Pancreas (tissue), 10 donors: ENCODE data around the gene WDR27. TPM values are rescaled to one million over a fixed set of nuclear protein-coding genes. Genes with fewer than 3 reads are reported as not detected.
A peak's percentile ranks its signal among the peaks of the same experiment; 100 is the strongest.

Source experiments
- ATAC-seq, 4 donors: fragments of 200-7000 bp; cut with Tn5 transposase; one replicate each; pipeline versions ENCODE4 v1.8.0 to v1.9.1; 2020; ENCODE audit warnings: mild to moderate bottlenecking in 4 of 4, moderate library complexity in 4 of 4
- DNase-seq, 6 donors: peaks; one replicate each; pipeline ENCODE4 v3.0.0-alpha.2; 2020
- FAIRE-seq: peaks from 2 replicates; lab custom pipeline; 2012; peaks lifted over from hg19 to GRCh38; lab: Jason Lieb, UNC
- H3K27ac ChIP-seq, 4 donors: fragments of 200-600 bp; sonication (generic); 1 replicate in 3 of 4; 2 replicates in 1 of 4; pipeline versions ENCODE4 v1.5.0 to v1.8.0; 2020
- H3K27me3 ChIP-seq, 4 donors: fragments of 200-600 bp; one replicate each; pipeline ENCODE4 v1.8.0; 2021
- H3K36me3 ChIP-seq, 3 donors: fragments of 200-600 bp; sonication (generic) in 1 of 3; one replicate each; pipeline versions ENCODE4 v1.5.0 to v1.8.0; 2020 to 2021
- H3K4me1 ChIP-seq, 3 donors: fragments of 200-600 bp; one replicate each; pipeline ENCODE4 v1.8.0; 2021
- H3K4me3 ChIP-seq, 4 donors: fragments of 200-600 bp; sonication (generic) in 2 of 4; one replicate each; pipeline versions ENCODE4 v1.5.0 to v1.8.0; 2020 to 2021
- H3K9me3 ChIP-seq, 4 donors: fragments of 200-600 bp; one replicate each; pipeline ENCODE4 v1.8.0; 2021
- CTCF ChIP-seq, 4 donors: fragments of 200-600 bp; sonication (generic) in 3 of 4; IDR thresholded peaks; one replicate each; pipeline versions ENCODE4 v1.5.0 to v1.8.0; 2021; ENCODE audit warnings: antibody characterized with exemption in 4 of 4
- WGBS, 2 donors: extraction: QIAGEN DNeasy Blood & Tissue Kit; methylation state at CpG; one replicate each; pipeline ENCODE4 v1.1.7; 2013; 5-methylcytosine and 5-hydroxymethylcytosine counted together
- intact Hi-C, 3 donors: fragments of 100-400 bp; cut with DNase I; formaldehyde crosslinking; loops; one replicate each; pipeline versions ENCODE4 v1.11.1 to v1.14.2; 2022
- polyA plus RNA-seq, 2 donors: library from polyadenylated mRNA; stranded (reverse); fragments of 200-250 nt; gene quantifications; one replicate each; pipeline ENCODE4 v1.2.3, GENCODE V29; 2013
- total RNA-seq, 6 donors: library from RNA; stranded (reverse); fragmentation: NEBNext Ultra II Directional in 4 of 6; extraction: Animal tissue kit (Norgen Biotek cat#: 25700) in 4 of 6; gene quantifications; one replicate each; pipeline versions ENCODE4 v1.2.1 to v1.2.4, GENCODE V29; 2021 to 2023
- donor health status: healthy with polysubstance abuse.
- donor health status: DM: no; HTN: no; CAD: no; lungs with moderate emphysema.
- donor health status: DM: no; HTN: no; CAD: no.
- donor health status: control.
- donor health status: control.
- donor health status: Bipolar disorder and iron deficiency.
- donor health status: DM: yes; HTN: yes; CAD: no.
- donor health status: DM: no; HTN: no; CAD: no.
- donor health status: DM: no; HTN: no; CAD: no.
- donor health status: DM: yes; HTN: yes; CAD: no.

Gene WDR27
- total and polyA plus RNA-seq, 8 donors = 9.6 to 43.1 (median 16.4) TPM

- Histone ChIP-seq H3K9me3 (no peaks in the 10 kb centered on the region), H3K27me3 (no peaks in the 10 kb centered on the region), H3K27ac (no peak overlapping the region), H3K36me3 (no peaks in the 10 kb centered on the region), H3K4me3 (no peak overlapping the region), H3K4me1 (no peaks in the 10 kb centered on the region)
- ATAC-seq = no peak
- no peak for TF ChIP-seq CTCF (IDR thresholded peaks at IDR 0.05)
- peak in 1 of 6 donors; percentile 28 for DNase-seq
- no peak for FAIRE-seq
- WGBS, 2 donors = 94 to 96% methylated on average over 28 of the region's 28 CpGs
- intact Hi-C loops = no loop called here
Observed at GRCh38 chr6:169641461-169642085, 60.3 kb downstream of the WDR27 start.

GRCh38 chr6:169640983-169641382 lies 60.8 kb downstream of the WDR27 start:
- DNase-seq (peak in 1 of 6 donors; percentile 30), FAIRE-seq (no peak), ATAC-seq (no peak)
- Histone ChIP-seq H3K9me3 (no peaks in the 10 kb centered on the region), H3K4me3 (no peak overlapping the region), H3K4me1 (no peaks in the 10 kb centered on the region), H3K27ac (no peak overlapping the region), H3K36me3 (no peaks in the 10 kb centered on the region), H3K27me3 (no peaks in the 10 kb centered on the region)
- no peak for TF ChIP-seq CTCF (IDR thresholded peaks at IDR 0.05)
- intact Hi-C loops = no loop called here
- 90 to 93% methylated on average over 18 of the region's 18 CpGs for WGBS, 2 donors

DNA sequence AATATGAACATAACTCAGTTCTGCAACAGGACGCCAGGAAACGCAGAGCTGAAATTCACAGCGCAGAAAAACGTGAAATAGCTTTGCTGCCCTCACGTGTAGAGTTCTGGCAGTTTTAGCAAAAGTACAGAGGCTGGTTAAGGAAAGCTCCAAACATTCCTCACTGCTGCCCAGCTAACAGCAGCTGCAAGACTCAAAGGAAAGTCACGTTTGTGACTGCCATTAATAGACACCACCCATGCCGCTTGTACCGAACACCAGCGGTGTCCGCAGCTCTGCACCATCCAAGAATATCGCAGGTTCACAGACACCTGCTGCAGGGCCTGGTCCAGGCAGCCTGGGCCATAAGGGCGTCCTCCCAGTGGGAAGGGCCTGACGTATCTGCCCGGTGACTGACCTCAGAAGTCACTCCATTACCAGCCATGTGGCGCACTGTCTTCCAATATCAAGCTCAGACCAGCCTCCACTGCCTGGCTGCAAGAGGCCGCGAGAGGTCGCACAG lies 61.4 kb downstream of the WDR27 start:
- no peak for TF ChIP-seq CTCF (IDR thresholded peaks at IDR 0.05)
- H3K4me1 ChIP-seq = no peaks in the 10 kb centered on the region
- no peak overlapping the region for H3K27ac ChIP-seq
- WGBS, 2 donors = 89 to 93% methylated on average over 18 of the region's 18 CpGs
- ATAC-seq = no peak
- peak in 1 of 6 donors; percentile 54 for DNase-seq
- H3K36me3 ChIP-seq = no peaks in the 10 kb centered on the region
- no peaks in the 10 kb centered on the region for H3K27me3 ChIP-seq
- H3K4me3 ChIP-seq = no peak overlapping the region
- intact Hi-C loops = no loop called here
- no peak for FAIRE-seq
- H3K9me3 ChIP-seq = no peaks in the 10 kb centered on the region

DNA sequence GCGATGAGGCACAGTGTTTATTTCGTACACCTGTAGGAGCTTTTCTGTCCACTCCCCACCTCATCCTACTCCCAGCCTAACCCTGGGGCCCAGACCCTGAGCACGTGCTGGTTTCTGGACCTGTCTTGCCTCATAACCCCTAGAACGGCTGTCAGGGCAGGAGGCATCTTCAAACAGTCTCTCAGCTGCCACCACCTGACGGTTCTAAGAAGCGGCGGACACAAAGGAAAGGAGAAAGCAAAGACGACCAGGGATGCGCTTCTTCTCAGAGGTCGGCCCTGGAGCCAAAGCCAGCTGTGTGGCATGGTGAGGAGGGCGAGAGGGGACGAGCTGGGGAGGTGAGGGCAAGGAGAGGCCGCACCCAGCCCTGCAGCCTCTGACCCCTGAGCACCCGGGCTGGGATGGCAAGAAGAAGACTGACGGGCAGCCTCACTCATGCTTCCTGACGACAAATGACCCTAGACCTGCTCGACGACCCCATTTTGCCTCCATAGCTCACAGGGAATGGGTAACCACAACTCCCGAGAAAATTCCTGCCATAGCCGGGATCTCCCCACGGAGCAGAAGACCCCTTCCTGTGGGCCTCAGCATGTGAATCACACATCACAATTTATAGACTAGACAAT lies 62.1 kb downstream of the WDR27 start:
- intact Hi-C loops = no loop called here
- 81 to 82% methylated on average over 21 of the region's 21 CpGs for WGBS, 2 donors
- DNase-seq (peak in 1 of 6 donors; percentile 25), FAIRE-seq (no peak), ATAC-seq (no peak)
- no peak overlapping the region for H3K27ac ChIP-seq
- H3K9me3 ChIP-seq = no peaks in the 10 kb centered on the region
- H3K36me3 ChIP-seq = no peaks in the 10 kb centered on the region
- no peaks in the 10 kb centered on the region for H3K27me3 ChIP-seq
- no peak for TF ChIP-seq CTCF (IDR thresholded peaks at IDR 0.05)
- H3K4me1 ChIP-seq = no peaks in the 10 kb centered on the region
- no peak overlapping the region for H3K4me3 ChIP-seq

DNA sequence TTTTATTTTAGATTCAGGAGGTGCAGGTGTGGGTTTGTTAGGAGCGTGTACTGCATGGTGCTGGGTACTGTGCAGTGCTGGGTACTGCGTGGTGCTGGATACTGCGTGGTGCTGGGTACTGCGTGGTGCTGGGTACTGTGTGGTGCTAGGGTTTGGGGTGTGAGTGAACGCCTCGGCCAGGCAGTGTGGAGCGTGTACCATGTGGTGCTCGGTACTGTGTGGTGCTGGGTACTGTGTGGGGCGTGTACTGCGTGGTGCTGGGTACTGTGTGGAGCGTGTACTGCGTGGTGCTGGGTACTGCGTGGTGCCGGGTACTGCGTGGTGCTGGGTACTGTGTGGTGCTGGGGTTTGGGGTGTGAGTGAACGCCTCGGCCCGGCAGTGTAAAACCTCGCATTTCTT lies 62.9 kb downstream of the WDR27 start:
- ATAC-seq (no peak), FAIRE-seq (no peak)
- H3K36me3 ChIP-seq = peaks cover 0 to 4% (median 0%) of the 10 kb centered on the region in 3 donors

More for the DNA sequence above, 62.9 kb downstream of the WDR27 start:
- no peak for TF ChIP-seq CTCF (IDR thresholded peaks at IDR 0.05)
- Histone ChIP-seq H3K4me3 (no peak overlapping the region), H3K27ac (no peak overlapping the region), H3K9me3 (no peaks in the 10 kb centered on the region), H3K4me1 (no peaks in the 10 kb centered on the region), H3K27me3 (no peaks in the 10 kb centered on the region)
- intact Hi-C loops = no loop called here
- 94 to 97% methylated on average over 19 of the region's 19 CpGs for WGBS, 2 donors
- peak in 1 of 6 donors; percentile 31 for DNase-seq
